Endodermal cell (in vitro differentiated cells): ENCODE results near the gene ZBTB1. TPM values are rescaled to one million over a fixed set of nuclear protein-coding genes. Genes with fewer than 3 reads are reported as not detected.
A peak's percentile ranks its signal among the peaks of the same experiment; 100 is the strongest.

Source experiments
- DNase-seq: peaks from one replicate; pipeline ENCODE4 v3.0.0-alpha.2; 2017
- H3K27ac ChIP-seq: 2 replicates; pipeline ENCODE4 v1.5.1; 2013; ENCODE audit warnings: mild to moderate bottlenecking, low read depth, low read length, moderate library complexity
- H3K27me3 ChIP-seq: 2 replicates; pipeline ENCODE4 v1.6.1; 2013; ENCODE audit warnings: mild to moderate bottlenecking, low read length, moderate library complexity; ENCODE audit not compliant: insufficient read depth, control insufficient read depth, poor library complexity, severe bottlenecking
- H3K36me3 ChIP-seq: 2 replicates; pipeline ENCODE4 v1.7.0; 2013; ENCODE audit warnings: mild to moderate bottlenecking, low read length, moderate library complexity; ENCODE audit not compliant: control insufficient read depth, insufficient read depth
- H3K4me1 ChIP-seq: one replicate; pipeline ENCODE4 v1.7.0; 2013; ENCODE audit warnings: low read length; ENCODE audit not compliant: control insufficient read depth, insufficient read depth
- H3K4me3 ChIP-seq: 2 replicates; pipeline ENCODE4 v1.5.1; 2013; ENCODE audit warnings: mild to moderate bottlenecking, low read length, moderate library complexity
- H3K9ac ChIP-seq: 2 replicates; pipeline ENCODE4 v1.6.1; 2013; ENCODE audit warnings: mild to moderate bottlenecking, low read length, moderate library complexity; ENCODE audit not compliant: poor library complexity, severe bottlenecking; ENCODE audit errors: extremely low read depth
- H3K9me3 ChIP-seq: 2 replicates; pipeline ENCODE4 v1.6.1; 2013; ENCODE audit warnings: mild to moderate bottlenecking, low read length, moderate library complexity; ENCODE audit not compliant: control insufficient read depth
- H3K27ac Mint-ChIP-seq: 2 replicates; pipeline ENCODE4 v1.8.0; 2020; ENCODE audit warnings: mixed read lengths
- H3K27me3 Mint-ChIP-seq: 2 replicates; pipeline ENCODE4 v1.8.0; 2021; ENCODE audit warnings: mild to moderate bottlenecking, mixed read lengths; ENCODE audit not compliant: insufficient read depth
- H3K36me3 Mint-ChIP-seq: 2 replicates; pipeline ENCODE4 v1.8.0; 2020; ENCODE audit warnings: low read depth, mixed read lengths
- H3K4me1 Mint-ChIP-seq: 2 replicates; pipeline ENCODE4 v1.8.0; 2020; ENCODE audit warnings: mixed read lengths
- H3K4me3 Mint-ChIP-seq: 2 replicates; pipeline ENCODE4 v1.8.0; 2020; ENCODE audit warnings: mild to moderate bottlenecking, moderate library complexity, mixed read lengths
- H3K9me3 Mint-ChIP-seq: 2 replicates; pipeline ENCODE4 v1.8.0; 2020; ENCODE audit warnings: mild to moderate bottlenecking, mixed read lengths
- WGBS, 2 experiments: methylation state at CpG; one replicate each; pipeline versions ENCODE4 v1.1.5 to v1.1.7; 2013; ENCODE audit warnings: missing lambda C conversion rate in 2 of 2, mixed read lengths in 1 of 2; ENCODE audit not compliant: insufficient coverage in 1 of 2, insufficient read length in 1 of 2; 5-methylcytosine and 5-hydroxymethylcytosine counted together
- total RNA-seq, 2 donors: library from RNA; stranded (reverse); fragmentation: NEBNext Ultra II Directional in 1 of 2; extraction: Animal tissue kit (Norgen Biotek cat#: 25700) in 1 of 2; gene quantifications; 2 replicates in 1 of 2; 3 replicates in 1 of 2; pipeline ENCODE4 v1.2.1, GENCODE V29; 2021
- TF ChIP-seq, protein P1 (sequence below): fragments of 200-600 bp; sonication (generic); conservative IDR thresholded peaks from 2 replicates; pipeline ENCODE4 v1.5.0; 2021; ENCODE audit warnings: antibody characterized with exemption, mild to moderate bottlenecking

ZBTB1 gene
- total RNA-seq, 2 donors from 2014 or later = 31.0 to 32.4 TPM

- H3K27me3 ChIP-seq = no peaks in the 10 kb centered on the region
- 0 to 1% methylated on average over 13 to 67 of the region's 68 CpGs for WGBS, 2 experiments
- H3K9me3 Mint-ChIP-seq = no peaks in the 10 kb centered on the region
These were observed 576 bp downstream of the ZBTB1 start for GRCh38 chr14:64504897-64505794.

GRCh38 chr14:64506721-64507120, 2.2 kb downstream of the ZBTB1 start:
- TF ChIP-seq, protein P1, sequence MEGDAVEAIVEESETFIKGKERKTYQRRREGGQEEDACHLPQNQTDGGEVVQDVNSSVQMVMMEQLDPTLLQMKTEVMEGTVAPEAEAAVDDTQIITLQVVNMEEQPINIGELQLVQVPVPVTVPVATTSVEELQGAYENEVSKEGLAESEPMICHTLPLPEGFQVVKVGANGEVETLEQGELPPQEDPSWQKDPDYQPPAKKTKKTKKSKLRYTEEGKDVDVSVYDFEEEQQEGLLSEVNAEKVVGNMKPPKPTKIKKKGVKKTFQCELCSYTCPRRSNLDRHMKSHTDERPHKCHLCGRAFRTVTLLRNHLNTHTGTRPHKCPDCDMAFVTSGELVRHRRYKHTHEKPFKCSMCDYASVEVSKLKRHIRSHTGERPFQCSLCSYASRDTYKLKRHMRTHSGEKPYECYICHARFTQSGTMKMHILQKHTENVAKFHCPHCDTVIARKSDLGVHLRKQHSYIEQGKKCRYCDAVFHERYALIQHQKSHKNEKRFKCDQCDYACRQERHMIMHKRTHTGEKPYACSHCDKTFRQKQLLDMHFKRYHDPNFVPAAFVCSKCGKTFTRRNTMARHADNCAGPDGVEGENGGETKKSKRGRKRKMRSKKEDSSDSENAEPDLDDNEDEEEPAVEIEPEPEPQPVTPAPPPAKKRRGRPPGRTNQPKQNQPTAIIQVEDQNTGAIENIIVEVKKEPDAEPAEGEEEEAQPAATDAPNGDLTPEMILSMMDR = no peak
- 84 to 100% methylated on average over 2 to 3 of the region's 3 CpGs for WGBS, 2 experiments
- no peaks in the 10 kb centered on the region for H3K9me3 Mint-ChIP-seq
- H3K36me3 Mint-ChIP-seq = no peaks in the 10 kb centered on the region
- Histone ChIP-seq H3K4me1 (peaks cover 14% of the 10 kb centered on the region), H3K27ac (no peak overlapping the region), H3K36me3 (peaks cover 2% of the 10 kb centered on the region), H3K27me3 (no peaks in the 10 kb centered on the region), H3K4me3 (peak overlapping the region; percentile 93), H3K9ac (peak overlapping the region; percentile 19), H3K9me3 (no peaks in the 10 kb centered on the region)
- H3K27ac Mint-ChIP-seq = peak overlapping the region; percentile 8
- peak overlapping the region; percentile 80 for H3K4me3 Mint-ChIP-seq
- DNase-seq = no peak
- H3K4me1 Mint-ChIP-seq = peaks cover 66% of the 10 kb centered on the region
- H3K27me3 Mint-ChIP-seq = no peaks in the 10 kb centered on the region

More at GRCh38 chr14:64504897-64505794, 576 bp downstream of the ZBTB1 start:
- Mint-ChIP-seq H3K27ac (peak overlapping the region; percentile 99), H3K4me1 (peaks cover 57% of the 10 kb centered on the region), H3K27me3 (no peaks in the 10 kb centered on the region), H3K4me3 (peak overlapping the region; percentile 80), H3K36me3 (no peaks in the 10 kb centered on the region)
- Histone ChIP-seq H3K4me1 (peaks cover 21% of the 10 kb centered on the region), H3K36me3 (no peaks in the 10 kb centered on the region), H3K9ac (peak overlapping the region; percentile 99), H3K4me3 (peak overlapping the region; percentile 93), H3K27ac (peak overlapping the region; percentile 99), H3K9me3 (no peaks in the 10 kb centered on the region)
- DNase-seq = peak; percentile 93
- TF ChIP-seq, protein P1 = no peak

GRCh38 chr14:64507376-64508156, 3.0 kb downstream of the ZBTB1 start:
- Mint-ChIP-seq H3K9me3 (no peaks in the 10 kb centered on the region), H3K4me3 (peak overlapping the region; percentile 80), H3K27ac (peak overlapping the region; percentile 32), H3K27me3 (no peaks in the 10 kb centered on the region), H3K4me1 (peaks cover 57% of the 10 kb centered on the region), H3K36me3 (no peaks in the 10 kb centered on the region)
- TF ChIP-seq, protein P1 = no peak
- Histone ChIP-seq H3K36me3 (peaks cover 3% of the 10 kb centered on the region), H3K27me3 (no peaks in the 10 kb centered on the region), H3K27ac (no peak overlapping the region), H3K4me3 (peak overlapping the region; percentile 93), H3K9me3 (no peaks in the 10 kb centered on the region), H3K4me1 (peaks cover 9% of the 10 kb centered on the region), H3K9ac (peak overlapping the region; percentile 19)
- DNase-seq = no peak
- 67 to 83% methylated on average over 1 to 4 of the region's 4 CpGs for WGBS, 2 experiments
